Smooth muscle cell (in vitro differentiated cells): ENCODE data around the gene UNC93A. TPM values are rescaled to one million over a fixed set of nuclear protein-coding genes. Genes with fewer than 3 reads are reported as not detected.

ENCODE experiments used
- DNase-seq: peaks from one replicate; lab custom pipeline; 2025; ENCODE audit not compliant: unreplicated experiment; lab: John Stamatoyannopoulos, UW
- H2AFZ ChIP-seq: fragments of 200-600 bp; sonication (generic); 2 replicates; pipeline ENCODE4 v1.6.0; 2016; ENCODE audit warnings: antibody characterized with exemption, low read depth, mild to moderate bottlenecking
- H3F3A ChIP-seq: fragments of 200-600 bp; sonication (generic); 2 replicates; pipeline ENCODE4 v1.6.0; 2017; ENCODE audit warnings: antibody characterized with exemption, low read depth
- H3K27ac ChIP-seq: fragments of 200-600 bp; sonication (generic); 2 replicates; pipeline ENCODE4 v1.5.1; 2016; ENCODE audit warnings: low read depth, mild to moderate bottlenecking
- H3K27me3 ChIP-seq: fragments of 200-600 bp; sonication (generic); 2 replicates; pipeline ENCODE4 v1.6.1; 2016; ENCODE audit warnings: low read depth, mild to moderate bottlenecking
- H3K36me3 ChIP-seq: fragments of 200-600 bp; sonication (generic); 2 replicates; pipeline ENCODE4 v1.5.1; 2016; ENCODE audit warnings: low read depth
- H3K4me1 ChIP-seq: fragments of 200-600 bp; sonication (generic); 2 replicates; pipeline ENCODE4 v1.5.1; 2016; ENCODE audit warnings: low read depth
- H3K4me2 ChIP-seq: fragments of 200-600 bp; sonication (generic); 2 replicates; pipeline ENCODE4 v1.6.0; 2016; ENCODE audit warnings: mild to moderate bottlenecking
- H3K4me3 ChIP-seq: fragments of 200-600 bp; sonication (generic); 2 replicates; pipeline ENCODE4 v1.5.1; 2016; ENCODE audit warnings: mild to moderate bottlenecking
- H3K79me2 ChIP-seq: fragments of 200-600 bp; sonication (generic); 2 replicates; pipeline ENCODE4 v1.6.0; 2016; ENCODE audit warnings: low read depth, mild to moderate bottlenecking
- H3K9ac ChIP-seq: fragments of 200-600 bp; sonication (generic); 2 replicates; pipeline ENCODE4 v1.6.0; 2016; ENCODE audit warnings: low read depth
- H3K9me3 ChIP-seq: fragments of 200-600 bp; sonication (generic); replicated peaks from 2 replicates; pipeline ENCODE4 v1.5.1; 2016; ENCODE audit warnings: low read depth
- H4K20me1 ChIP-seq: fragments of 200-600 bp; sonication (generic); 2 replicates; pipeline ENCODE4 v1.6.0; 2016; ENCODE audit warnings: low read depth
- CTCF ChIP-seq: fragments of 200-600 bp; sonication (generic); IDR thresholded peaks from 2 replicates; pipeline ENCODE4 v1.5.1; 2017; ENCODE audit warnings: borderline replicate concordance, mild to moderate bottlenecking, antibody characterized with exemption; ENCODE audit not compliant: insufficient read depth, poor library complexity, severe bottlenecking
- WGBS: methylation state at CpG from one replicate; pipeline ENCODE4 v1.1.7; 2016; ENCODE audit warnings: low lambda C conversion rate; 5-methylcytosine and 5-hydroxymethylcytosine counted together
- polyA plus RNA-seq: library from polyadenylated mRNA; unstranded; fragments of >200 nt; fragmentation: Nextera tagmentation; extraction: Ambion mirVana; gene quantifications from 2 replicates; pipeline ENCODE4 v1.2.1, GENCODE V29; 2016
- total RNA-seq: library from RNA; depleted of rRNA; stranded (reverse); fragments of >200 nt; gene quantifications from 2 replicates; pipeline ENCODE4 v1.2.3, GENCODE V29; 2014

UNC93A gene
- total and polyA plus RNA-seq, 2 experiments from 2014 or later, result not detected

- H3K9me3 ChIP-seq, result no peaks in the 10 kb centered on the region
- DNase-seq, result no peak
- no peaks in the 10 kb centered on the region for H3K4me1 ChIP-seq
- no peak for TF ChIP-seq CTCF
- no peak overlapping the region for H3K9ac ChIP-seq
- H3K27ac ChIP-seq, result no peak overlapping the region
- no peaks in the 10 kb centered on the region for H3K27me3 ChIP-seq
- no peaks in the 10 kb centered on the region for H4K20me1 ChIP-seq
- H3K36me3 ChIP-seq, result no peaks in the 10 kb centered on the region
- H2AFZ ChIP-seq, result no peak overlapping the region
- H3F3A ChIP-seq, result no peaks in the 10 kb centered on the region
- 94% methylated on average over 4 of the region's 4 CpGs for WGBS
- H3K4me2 ChIP-seq, result no peak overlapping the region
- no peaks in the 10 kb centered on the region for H3K79me2 ChIP-seq
- H3K4me3 ChIP-seq, result no peak overlapping the region
These were observed 54.8 kb downstream of the UNC93A start for GRCh38 chr6:167345960-167346359.

GRCh38 chr6:167347226-167347625 lies 56.1 kb downstream of the UNC93A start:
- no peak overlapping the region for H3K4me3 ChIP-seq
- H3K4me1 ChIP-seq, result no peaks in the 10 kb centered on the region
- TF ChIP-seq CTCF, result no peak
- H3K36me3 ChIP-seq, result no peaks in the 10 kb centered on the region
- H3K79me2 ChIP-seq, result no peaks in the 10 kb centered on the region
- no peaks in the 10 kb centered on the region for H3F3A ChIP-seq
- no peak for DNase-seq
- no peak overlapping the region for H3K27ac ChIP-seq
- H3K4me2 ChIP-seq, result no peak overlapping the region
- no peak overlapping the region for H3K9ac ChIP-seq
- no peaks in the 10 kb centered on the region for H3K9me3 ChIP-seq
- no peak overlapping the region for H2AFZ ChIP-seq
- no peaks in the 10 kb centered on the region for H3K27me3 ChIP-seq
- H4K20me1 ChIP-seq, result no peaks in the 10 kb centered on the region
- WGBS, result 92% methylated on average over 8 of the region's 8 CpGs

GRCh38 chr6:167349631-167350274 lies 58.6 kb downstream of the UNC93A start:
- 73% methylated on average over 19 of the region's 19 CpGs for WGBS
- H3K4me3 ChIP-seq, result peak overlapping the region; percentile 58
- H2AFZ ChIP-seq, result no peak overlapping the region
- no peaks in the 10 kb centered on the region for H3F3A ChIP-seq
- no peaks in the 10 kb centered on the region for H3K9me3 ChIP-seq
- no peaks in the 10 kb centered on the region for H3K36me3 ChIP-seq
- no peaks in the 10 kb centered on the region for H4K20me1 ChIP-seq
- no peaks in the 10 kb centered on the region for H3K79me2 ChIP-seq
- H3K4me2 ChIP-seq, result no peak overlapping the region
- H3K9ac ChIP-seq, result no peak overlapping the region
- TF ChIP-seq CTCF, result no peak
- H3K27ac ChIP-seq, result no peak overlapping the region
- no peak for DNase-seq
- H3K4me1 ChIP-seq, result no peaks in the 10 kb centered on the region
- H3K27me3 ChIP-seq, result no peaks in the 10 kb centered on the region

- Histone ChIP-seq H3F3A (no peaks in the 10 kb centered on the region), H3K36me3 (no peaks in the 10 kb centered on the region), H3K79me2 (no peaks in the 10 kb centered on the region), H3K27ac (no peak overlapping the region), H2AFZ (peak overlapping the region; percentile 88), H3K4me3 (peak overlapping the region; percentile 58), H4K20me1 (no peaks in the 10 kb centered on the region), H3K9ac (no peak overlapping the region), H3K27me3 (no peaks in the 10 kb centered on the region), H3K9me3 (no peaks in the 10 kb centered on the region), H3K4me1 (no peaks in the 10 kb centered on the region), H3K4me2 (peak overlapping the region; percentile 89)
- 51% methylated on average over 22 of the region's 22 CpGs for WGBS
- no peak for TF ChIP-seq CTCF
- no peak for DNase-seq
These were observed 59.2 kb downstream of the UNC93A start for GRCh38 chr6:167350275-167350696.
